HepG2 (cell line): ENCODE measurements around the gene DUS2. TPM values are rescaled to one million over a fixed set of nuclear protein-coding genes. Genes with fewer than 3 reads are reported as not detected.

Experiments
- ASH2L ChIP-seq: fragments of 300-600, 200-600 bp; sonication (generic); IDR thresholded peaks from 2 replicates; pipeline ENCODE4 v1.7.0; 2017; ENCODE audit warnings: low read depth, mild to moderate bottlenecking, moderate library complexity, mixed read lengths, low read length; ENCODE audit not compliant: insufficient read length
- ATM ChIP-seq: fragments of 450-650 bp; IDR thresholded peaks from 2 replicates; pipeline ENCODE4 v1.7.1; 2017; ENCODE audit warnings: mild to moderate bottlenecking, borderline replicate concordance
- CBX2 ChIP-seq, 2 experiments: fragments of 200-600 bp in 1 of 2; sonication (generic); formaldehyde crosslinking in 1 of 2; IDR thresholded peaks; 2 replicates each; pipeline versions ENCODE4 v1.7.0 to v1.8.1; 2018 to 2022; ENCODE audit warnings: low read depth in 2 of 2, low read length in 1 of 2, mild to moderate bottlenecking in 1 of 2, missing genetic modification reagents in 1 of 2
- ELF3 ChIP-seq: IDR thresholded peaks from 2 replicates; pipeline ENCODE4 v1.6.1; 2016; ENCODE audit warnings: missing genetic modification reagents, missing compliant biosample characterization
- FOXO1 ChIP-seq: sonication (generic); formaldehyde crosslinking; IDR thresholded peaks from 2 replicates; pipeline ENCODE4 v1.4.0; 2020; ENCODE audit warnings: missing genetic modification reagents
- HDAC1 ChIP-seq: sonication (generic); formaldehyde crosslinking; IDR thresholded peaks from 2 replicates; pipeline ENCODE4 v1.5.1; 2020; ENCODE audit warnings: mild to moderate bottlenecking, missing genetic modification reagents
- HNRNPH1 ChIP-seq: fragments of 200-400 bp; formaldehyde crosslinking; optimal IDR thresholded peaks from 2 replicates; pipeline ENCODE3; 2017; ENCODE audit warnings: mild to moderate bottlenecking, low read depth, low read length
- PHF21A ChIP-seq: sonication (generic); formaldehyde crosslinking; IDR thresholded peaks from 2 replicates; pipeline ENCODE4 v1.5.0; 2020; ENCODE audit warnings: mild to moderate bottlenecking, missing genetic modification reagents
- RAD51 ChIP-seq: fragments of 450-650 bp; IDR thresholded peaks from 2 replicates; pipeline ENCODE4 v1.6.1; 2016; ENCODE audit warnings: borderline replicate concordance
- RERE ChIP-seq: IDR thresholded peaks from 2 replicates; pipeline ENCODE4 v1.6.1; 2016; ENCODE audit warnings: low read depth, missing genetic modification reagents, missing compliant biosample characterization
- RXRA ChIP-seq: sonication (generic); formaldehyde crosslinking; IDR thresholded peaks from 2 replicates; pipeline ENCODE4 v1.5.1; 2020; ENCODE audit warnings: missing genetic modification reagents
- polyA plus RNA-seq, 8 experiments: library from polyadenylated mRNA; depleted of rRNA in 3 of 8; stranded (reverse) in 7 of 8; unstranded in 1 of 8; fragments of >200 nt; fragmentation: Illumina TruSeq in 4 of 8; extraction: Trizol in 4 of 8; gene quantifications; 2 replicates each; pipeline versions ENCODE4 v1.2.1 to v1.2.3, GENCODE V29; 2011 to 2016; ENCODE audit warnings: low read depth in 4 of 8, missing spikeins in 1 of 8, mixed read lengths in 1 of 8; ENCODE audit not compliant: insufficient read depth in 1 of 8
- total RNA-seq, 5 experiments: library from RNA; depleted of rRNA; stranded (reverse); fragments of >200 nt; fragmentation: Illumina TruSeq; extraction: Trizol; gene quantifications; 2 replicates each; pipeline ENCODE4 v1.2.3, GENCODE V29; 2016; ENCODE audit warnings: low read depth in 1 of 5
- TF ChIP-seq, protein P1 (sequence below): sonication (generic); formaldehyde crosslinking; IDR thresholded peaks from 2 replicates; pipeline ENCODE4 v1.5.1; 2020; ENCODE audit warnings: mild to moderate bottlenecking, missing genetic modification reagents, borderline replicate concordance
- TF ChIP-seq, protein P2 (sequence below): sonication (generic); formaldehyde crosslinking; IDR thresholded peaks from 2 replicates; pipeline ENCODE4 v1.4.0; 2020; ENCODE audit warnings: low read depth, missing genetic modification reagents

Gene DUS2
- total and polyA plus RNA-seq, 2 of the 13 experiments (the other 11 are each of a cell fraction or from before 2014, with no cell fraction given), result 17.8 to 25.1 TPM

- TF ChIP-seq, protein P1, sequence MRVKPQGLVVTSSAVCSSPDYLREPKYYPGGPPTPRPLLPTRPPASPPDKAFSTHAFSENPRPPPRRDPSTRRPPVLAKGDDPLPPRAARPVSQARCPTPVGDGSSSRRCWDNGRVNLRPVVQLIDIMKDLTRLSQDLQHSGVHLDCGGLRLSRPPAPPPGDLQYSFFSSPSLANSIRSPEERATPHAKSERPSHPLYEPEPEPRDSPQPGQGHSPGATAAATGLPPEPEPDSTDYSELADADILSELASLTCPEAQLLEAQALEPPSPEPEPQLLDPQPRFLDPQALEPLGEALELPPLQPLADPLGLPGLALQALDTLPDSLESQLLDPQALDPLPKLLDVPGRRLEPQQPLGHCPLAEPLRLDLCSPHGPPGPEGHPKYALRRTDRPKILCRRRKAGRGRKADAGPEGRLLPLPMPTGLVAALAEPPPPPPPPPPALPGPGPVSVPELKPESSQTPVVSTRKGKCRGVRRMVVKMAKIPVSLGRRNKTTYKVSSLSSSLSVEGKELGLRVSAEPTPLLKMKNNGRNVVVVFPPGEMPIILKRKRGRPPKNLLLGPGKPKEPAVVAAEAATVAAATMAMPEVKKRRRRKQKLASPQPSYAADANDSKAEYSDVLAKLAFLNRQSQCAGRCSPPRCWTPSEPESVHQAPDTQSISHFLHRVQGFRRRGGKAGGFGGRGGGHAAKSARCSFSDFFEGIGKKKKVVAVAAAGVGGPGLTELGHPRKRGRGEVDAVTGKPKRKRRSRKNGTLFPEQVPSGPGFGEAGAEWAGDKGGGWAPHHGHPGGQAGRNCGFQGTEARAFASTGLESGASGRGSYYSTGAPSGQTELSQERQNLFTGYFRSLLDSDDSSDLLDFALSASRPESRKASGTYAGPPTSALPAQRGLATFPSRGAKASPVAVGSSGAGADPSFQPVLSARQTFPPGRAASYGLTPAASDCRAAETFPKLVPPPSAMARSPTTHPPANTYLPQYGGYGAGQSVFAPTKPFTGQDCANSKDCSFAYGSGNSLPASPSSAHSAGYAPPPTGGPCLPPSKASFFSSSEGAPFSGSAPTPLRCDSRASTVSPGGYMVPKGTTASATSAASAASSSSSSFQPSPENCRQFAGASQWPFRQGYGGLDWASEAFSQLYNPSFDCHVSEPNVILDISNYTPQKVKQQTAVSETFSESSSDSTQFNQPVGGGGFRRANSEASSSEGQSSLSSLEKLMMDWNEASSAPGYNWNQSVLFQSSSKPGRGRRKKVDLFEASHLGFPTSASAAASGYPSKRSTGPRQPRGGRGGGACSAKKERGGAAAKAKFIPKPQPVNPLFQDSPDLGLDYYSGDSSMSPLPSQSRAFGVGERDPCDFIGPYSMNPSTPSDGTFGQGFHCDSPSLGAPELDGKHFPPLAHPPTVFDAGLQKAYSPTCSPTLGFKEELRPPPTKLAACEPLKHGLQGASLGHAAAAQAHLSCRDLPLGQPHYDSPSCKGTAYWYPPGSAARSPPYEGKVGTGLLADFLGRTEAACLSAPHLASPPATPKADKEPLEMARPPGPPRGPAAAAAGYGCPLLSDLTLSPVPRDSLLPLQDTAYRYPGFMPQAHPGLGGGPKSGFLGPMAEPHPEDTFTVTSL, result peak; percentile 76; the same call in 1 of the 2 replicates
- TF ChIP-seq RXRA (no peak; the same call in 1 of the 2 replicates), CBX2 (IDR thresholded peaks at IDR 0.05; ENCODE audit: low read depth, low read length) (no peak), CBX2 (CRISPR knock-in tag; IDR thresholded peaks at IDR 0.05; ENCODE audit: low read depth) (no peak), ATM (no peak), RAD51 (no peak), HNRNPH1 (no peak), PHF21A (CRISPR knock-in tag) (peak; percentile 77), FOXO1 (peak; percentile 89), ELF3 (CRISPR knock-in tag) (peak; percentile 72), RERE (CRISPR knock-in tag) (peak; percentile 87), HDAC1 (CRISPR knock-in tag) (peak; percentile 78), ASH2L (peak; percentile 77)
- TF ChIP-seq, protein P2, sequence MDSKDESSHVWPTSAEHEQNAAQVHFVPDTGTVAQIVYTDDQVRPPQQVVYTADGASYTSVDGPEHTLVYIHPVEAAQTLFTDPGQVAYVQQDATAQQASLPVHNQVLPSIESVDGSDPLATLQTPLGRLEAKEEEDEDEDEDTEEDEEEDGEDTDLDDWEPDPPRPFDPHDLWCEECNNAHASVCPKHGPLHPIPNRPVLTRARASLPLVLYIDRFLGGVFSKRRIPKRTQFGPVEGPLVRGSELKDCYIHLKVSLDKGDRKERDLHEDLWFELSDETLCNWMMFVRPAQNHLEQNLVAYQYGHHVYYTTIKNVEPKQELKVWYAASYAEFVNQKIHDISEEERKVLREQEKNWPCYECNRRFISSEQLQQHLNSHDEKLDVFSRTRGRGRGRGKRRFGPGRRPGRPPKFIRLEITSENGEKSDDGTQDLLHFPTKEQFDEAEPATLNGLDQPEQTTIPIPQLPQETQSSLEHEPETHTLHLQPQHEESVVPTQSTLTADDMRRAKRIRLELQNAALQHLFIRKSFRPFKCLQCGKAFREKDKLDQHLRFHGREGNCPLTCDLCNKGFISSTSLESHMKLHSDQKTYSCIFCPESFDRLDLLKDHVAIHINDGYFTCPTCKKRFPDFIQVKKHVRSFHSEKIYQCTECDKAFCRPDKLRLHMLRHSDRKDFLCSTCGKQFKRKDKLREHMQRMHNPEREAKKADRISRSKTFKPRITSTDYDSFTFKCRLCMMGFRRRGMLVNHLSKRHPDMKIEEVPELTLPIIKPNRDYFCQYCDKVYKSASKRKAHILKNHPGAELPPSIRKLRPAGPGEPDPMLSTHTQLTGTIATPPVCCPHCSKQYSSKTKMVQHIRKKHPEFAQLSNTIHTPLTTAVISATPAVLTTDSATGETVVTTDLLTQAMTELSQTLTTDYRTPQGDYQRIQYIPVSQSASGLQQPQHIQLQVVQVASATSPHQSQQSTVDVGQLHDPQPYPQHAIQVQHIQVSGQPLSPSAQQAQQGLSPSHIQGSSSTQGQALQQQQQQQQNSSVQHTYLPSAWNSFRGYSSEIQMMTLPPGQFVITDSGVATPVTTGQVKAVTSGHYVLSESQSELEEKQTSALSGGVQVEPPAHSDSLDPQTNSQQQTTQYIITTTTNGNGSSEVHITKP (CRISPR knock-in tag), result 0 out of 2 replicates have a peak, but pooled peaks have one; percentile 51
These were observed 90.1 kb downstream of the DUS2 start (continued) for GRCh38 chr16:68113059-68113761.
